NB4 (cell line): ENCODE results near the gene CP.

Experiments
- CTCF ChIP-seq: IDR thresholded peaks from one replicate; pipeline ENCODE4 v1.5.1; 2012; ENCODE audit warnings: low read depth, low read length
- MAX ChIP-seq: IDR thresholded peaks from 2 replicates; pipeline ENCODE4 v1.6.1; 2011; ENCODE audit warnings: low read depth, low read length
- MYC ChIP-seq: IDR thresholded peaks from 2 replicates; pipeline ENCODE4 v1.6.1; 2011; ENCODE audit warnings: low read depth, low read length
- POLR2A ChIP-seq: IDR thresholded peaks from 2 replicates; pipeline ENCODE4 v1.6.1; 2011; ENCODE audit warnings: mild to moderate bottlenecking; ENCODE audit not compliant: insufficient read length; ENCODE audit errors: extremely low read depth

GRCh38 chr3:149247929-149248691 is 26.5 kb upstream of the CP start:
- no peak for TF ChIP-seq CTCF
- TF ChIP-seq MYC: no peak
- TF ChIP-seq POLR2A: no peak
- no peak for TF ChIP-seq MAX
